A204.1 (cell line): Measurements from ENCODE around the gene PLEKHG4.

Experiments used
- FAIRE-seq: peaks from 2 replicates; lab custom pipeline; 2012; peaks lifted over from hg19 to GRCh38; lab: Jason Lieb, UNC

Gene PLEKHG4

GRCh38 chr16:67265834-67266233 is 13.5 kb upstream of the PLEKHG4 start:
- no peak for FAIRE-seq

GRCh38 chr16:67268136-67268579 is 11.2 kb upstream of the PLEKHG4 start:
- FAIRE-seq = no peak

- FAIRE-seq = no peak
These were observed 9.6 kb upstream of the PLEKHG4 start for GRCh38 chr16:67269766-67270165.

- FAIRE-seq = no peak
These were observed 8.4 kb upstream of the PLEKHG4 start for GRCh38 chr16:67270931-67271338.

- no peak for FAIRE-seq
These were observed 7.9 kb upstream of the PLEKHG4 start for GRCh38 chr16:67271446-67271845.

GRCh38 chr16:67275321-67275720 is 4.0 kb upstream of the PLEKHG4 start:
- no peak for FAIRE-seq

- no peak for FAIRE-seq
These were observed 1.9 kb upstream of the PLEKHG4 start for GRCh38 chr16:67277294-67277998.

GRCh38 chr16:67277999-67278772 is 1.1 kb upstream of the PLEKHG4 start:
- no peak for FAIRE-seq

- no peak for FAIRE-seq
These were observed 498 bp upstream of the PLEKHG4 start for GRCh38 chr16:67278773-67279295.

- FAIRE-seq = no peak
These were observed 1.0 kb downstream of the PLEKHG4 start for GRCh38 chr16:67280090-67281015.

GRCh38 chr16:67281536-67282446 is 2.5 kb downstream of the PLEKHG4 start:
- FAIRE-seq = no peak

GRCh38 chr16:67282447-67282805 is 3.1 kb downstream of the PLEKHG4 start:
- FAIRE-seq = no peak

- no peak for FAIRE-seq
These were observed 3.9 kb downstream of the PLEKHG4 start for GRCh38 chr16:67283039-67283825.

GRCh38 chr16:67283826-67284555 is 4.7 kb downstream of the PLEKHG4 start:
- FAIRE-seq = no peak

- no peak for FAIRE-seq
These were observed 5.6 kb downstream of the PLEKHG4 start for GRCh38 chr16:67284699-67285646.

- no peak for FAIRE-seq
These were observed 7.3 kb downstream of the PLEKHG4 start for GRCh38 chr16:67286441-67287235.

- FAIRE-seq = no peak
These were observed 8.6 kb downstream of the PLEKHG4 start for GRCh38 chr16:67287960-67288359.

GRCh38 chr16:67291461-67291860 is 12.1 kb downstream of the PLEKHG4 start:
- FAIRE-seq = no peak
